Embryonic facial prominence (tissue), 1 donor: ENCODE data around the gene NEK4.
"Not testable (repeated sequence)": the region's sequence is repeated elsewhere in the genome, so short reads cannot be mapped to it uniquely, and the experiment has no call there.

ENCODE experiments used
- DNase-seq: peaks from one replicate; pipeline ENCODE4 v3.0.0-alpha.2; 2016; ENCODE audit errors: extremely low spot score

The NEK4 gene

GRCh38 chr3:52696830-52697631 lies 73.7 kb downstream of the NEK4 start:
- no peak for DNase-seq

GRCh38 chr3:52695798-52696671 lies 74.7 kb downstream of the NEK4 start:
- DNase-seq, result no peak

GRCh38 chr3:52694528-52695189 lies 76.1 kb downstream of the NEK4 start:
- DNase-seq, result no peak

- no peak for DNase-seq
These were observed 77.7 kb downstream of the NEK4 start for GRCh38 chr3:52693071-52693470.

- DNase-seq, result no peak
These were observed 80.2 kb downstream of the NEK4 start for GRCh38 chr3:52690560-52690959.

- no peak for DNase-seq
These were observed 81.6 kb downstream of the NEK4 start for GRCh38 chr3:52689151-52689550.

- no peak for DNase-seq
These were observed 82.5 kb downstream of the NEK4 start for GRCh38 chr3:52688266-52688665.

GRCh38 chr3:52685709-52686691 lies 84.7 kb downstream of the NEK4 start, which contains the start of the genes GNL3 and PBRM1:
GNL3 (plus strand) TSS chr3:52686032; CDS start chr3:52686093, 61 bp downstream.
PBRM1 (minus strand) TSS chr3:52685913.
- DNase-seq, result peak; percentile 88

- DNase-seq, result no peak
These were observed 85.4 kb downstream of the NEK4 start for GRCh38 chr3:52685285-52685708.

- no peak for DNase-seq
These were observed 86.6 kb downstream of the NEK4 start for GRCh38 chr3:52684184-52684583.

- no peak for DNase-seq
These were observed 87.1 kb downstream of the NEK4 start for GRCh38 chr3:52683611-52684010.

GRCh38 chr3:52682016-52682415 lies 88.7 kb downstream of the NEK4 start:
- DNase-seq, result no peak

- no peak for DNase-seq
These were observed 89.1 kb downstream of the NEK4 start for GRCh38 chr3:52681596-52681995.

GRCh38 chr3:52679811-52680210 lies 90.9 kb downstream of the NEK4 start:
- DNase-seq, result no peak

GRCh38 chr3:52679199-52679538 lies 91.6 kb downstream of the NEK4 start:
- DNase-seq, result no peak

- no peak for DNase-seq
These were observed 92.2 kb downstream of the NEK4 start for GRCh38 chr3:52678265-52679198.

GRCh38 chr3:52676201-52676600 lies 94.5 kb downstream of the NEK4 start:
- DNase-seq, result not testable (repeated sequence)

- DNase-seq, result no peak
These were observed 99.1 kb downstream of the NEK4 start for GRCh38 chr3:52671676-52672075.

GRCh38 chr3:52670621-52671521 lies 99.9 kb downstream of the NEK4 start:
- DNase-seq, result no peak
